GM18526 (cell line): ENCODE data around the gene GON4L.
A peak's percentile ranks its signal among the peaks of the same experiment; 100 is the strongest.

Experiments used
- POLR2A ChIP-seq: IDR thresholded peaks from 3 replicates; pipeline ENCODE4 v1.6.1; 2011; ENCODE audit not compliant: insufficient read length; ENCODE audit errors: extremely low read depth

GON4L gene

DNA sequence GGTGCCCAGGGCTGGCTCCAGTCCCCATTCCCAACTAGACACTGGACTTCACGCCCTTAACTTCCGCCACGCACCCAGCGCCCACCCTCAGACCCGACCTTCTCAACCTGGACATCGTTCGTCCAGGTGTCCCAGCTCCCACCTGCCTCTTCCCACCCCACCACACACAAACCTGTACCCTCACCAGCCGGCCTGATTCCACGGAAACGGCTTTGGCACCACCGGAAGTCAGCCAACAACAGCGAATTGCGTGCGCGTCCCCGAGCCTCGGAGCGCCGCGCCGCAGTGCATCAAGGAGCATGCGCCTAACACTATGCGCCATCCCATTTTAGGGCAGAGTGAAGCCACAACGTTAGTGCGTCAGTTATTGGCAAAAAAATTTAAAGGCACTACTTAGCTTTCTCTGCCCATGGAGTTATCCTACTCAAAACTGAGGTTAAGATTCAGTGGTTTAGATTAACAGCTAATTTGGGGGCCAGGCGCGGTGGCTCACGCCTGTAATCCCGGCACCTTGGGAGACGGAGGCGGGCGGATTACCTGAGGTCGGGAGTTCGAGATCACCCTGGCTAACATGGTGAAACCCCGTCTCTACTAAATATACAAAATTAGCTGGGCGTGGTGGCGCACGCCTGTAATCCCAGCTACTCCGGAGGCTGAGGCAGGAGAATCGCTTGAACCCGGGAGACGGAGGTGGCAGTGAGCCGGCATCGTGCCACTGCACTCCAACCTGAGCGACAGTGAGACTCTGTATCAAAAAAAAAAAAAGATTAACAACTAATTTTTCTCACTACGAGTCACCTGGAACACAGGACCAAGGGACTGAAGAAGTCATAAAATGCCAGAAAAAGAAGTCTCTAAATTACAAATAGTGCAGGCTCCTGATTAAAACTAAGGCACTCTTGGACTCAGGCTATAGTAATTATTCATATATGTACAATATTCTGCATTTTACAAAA is at the start of gene GON4L:
TSS of gene GON4L (minus strand) at position 240 of the 956 bp plus-strand sequence. CDS start 3,434 bp downstream, outside the sequence.
- peak; percentile 90 for TF ChIP-seq POLR2A

- no peak for TF ChIP-seq POLR2A
Measured at GRCh38 chr1:155904261-155904660, 47.2 kb upstream of the GON4L start.

DNA sequence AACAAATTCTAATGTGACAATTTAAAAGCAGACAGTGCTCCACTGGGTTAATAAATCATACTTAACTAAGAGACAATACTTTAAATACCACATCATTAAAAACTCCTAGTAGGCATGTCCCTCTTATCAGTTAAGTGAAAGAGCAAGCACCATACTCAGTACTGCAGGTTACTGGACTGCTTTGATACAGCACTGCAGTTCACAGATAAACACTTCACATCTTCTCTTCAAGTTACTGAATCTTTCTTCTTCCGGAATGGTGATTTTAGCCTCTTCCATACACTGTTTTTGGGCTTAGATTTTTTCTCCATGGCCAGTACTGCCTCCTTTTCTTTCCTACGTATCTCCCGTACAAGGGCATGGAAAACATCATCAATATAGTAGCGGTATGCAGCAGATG is 43.1 kb upstream of the GON4L start:
- TF ChIP-seq POLR2A, result no peak

DNA sequence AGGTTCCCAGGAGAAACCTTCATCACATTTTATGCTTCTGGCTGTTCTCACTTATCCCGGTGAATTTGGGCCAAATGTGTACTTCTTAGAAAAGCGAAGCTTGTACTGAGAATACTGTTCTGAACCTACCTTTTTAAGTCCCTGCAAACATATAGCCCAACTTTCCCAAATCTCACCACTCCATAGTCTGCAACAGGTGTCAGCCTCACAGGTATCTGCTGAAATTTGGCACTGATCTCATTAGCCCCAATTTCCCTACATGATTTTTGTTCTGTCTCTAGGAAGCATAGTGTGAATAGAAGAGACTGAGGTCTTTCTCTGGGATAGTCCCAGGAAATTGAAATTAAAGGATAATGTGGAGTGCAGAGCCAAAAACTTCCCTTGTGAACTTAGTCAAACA is 42.7 kb upstream of the GON4L start:
- TF ChIP-seq POLR2A, result no peak

DNA sequence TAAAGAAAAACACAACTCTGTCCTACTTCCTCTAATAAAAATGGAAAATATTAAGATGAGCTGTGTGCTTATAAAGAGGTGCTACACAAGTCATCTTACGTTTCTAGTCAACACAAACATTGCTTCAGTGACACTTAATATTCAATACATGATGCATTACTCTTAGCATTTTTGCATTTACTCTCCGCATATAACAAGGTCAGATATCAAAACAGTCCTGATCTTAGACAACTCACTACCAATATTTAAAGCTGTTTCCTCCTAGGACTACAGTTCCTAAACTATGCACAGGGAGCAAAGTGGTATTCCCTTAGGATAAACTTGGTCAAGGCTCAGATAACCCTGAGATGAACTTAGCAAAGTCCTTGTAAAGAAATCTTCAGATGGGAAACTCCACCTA is 41.9 kb upstream of the GON4L start:
- no peak for TF ChIP-seq POLR2A

DNA sequence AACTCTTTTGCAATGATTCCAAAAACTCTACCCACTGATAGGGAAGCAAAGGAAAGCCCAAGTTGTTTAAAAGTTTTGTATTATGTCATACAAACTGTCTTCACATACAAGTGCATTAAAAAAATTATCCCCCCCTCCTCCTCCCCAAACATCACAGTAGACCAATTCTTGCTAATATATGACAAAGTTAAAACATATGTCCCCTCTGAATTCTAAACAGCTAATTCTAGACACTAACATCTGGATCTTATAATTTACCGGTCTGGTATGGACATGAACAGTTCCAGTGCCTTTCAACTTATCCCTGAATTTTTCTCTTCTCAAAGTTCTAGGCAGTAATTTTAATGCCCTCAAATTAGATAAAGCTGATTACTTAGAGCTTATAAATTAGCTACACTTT is 40.7 kb upstream of the GON4L start:
- no peak for TF ChIP-seq POLR2A

DNA sequence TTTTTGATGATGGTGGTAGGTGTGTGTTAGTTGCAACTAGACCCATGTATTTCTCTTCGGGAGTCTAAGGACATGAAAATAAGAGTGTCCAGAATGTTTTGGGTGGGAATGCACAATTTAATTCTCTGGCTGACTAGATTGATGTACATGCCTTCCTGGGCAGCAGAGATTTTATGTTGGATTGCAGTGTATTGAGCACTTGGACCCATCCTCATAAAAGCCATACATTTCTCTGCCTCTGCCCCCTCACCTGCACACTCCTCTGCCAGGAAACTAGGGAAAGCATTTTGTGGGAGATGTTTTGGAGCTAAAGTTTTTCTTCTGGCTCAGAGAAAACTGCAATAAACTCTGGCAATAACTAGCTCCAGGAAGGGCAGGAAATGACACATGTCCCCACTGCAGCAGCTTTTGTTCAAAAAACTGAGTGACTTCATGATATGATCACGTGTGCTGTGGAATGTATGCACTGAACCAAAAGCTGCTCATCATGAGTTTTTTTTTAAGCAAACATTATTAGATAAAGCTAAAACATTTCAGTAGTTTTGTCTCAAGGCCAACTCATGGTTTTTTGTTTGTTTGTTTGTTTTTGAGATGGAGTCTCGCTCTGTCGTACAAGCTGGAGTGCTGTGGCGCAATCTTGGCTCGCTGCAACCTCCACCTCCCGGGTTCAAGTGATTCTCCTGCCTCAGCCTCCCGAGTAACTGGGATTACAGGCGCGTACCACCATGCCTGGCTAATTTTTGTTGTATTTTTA is 36.6 kb upstream of the GON4L start:
- no peak for TF ChIP-seq POLR2A

DNA sequence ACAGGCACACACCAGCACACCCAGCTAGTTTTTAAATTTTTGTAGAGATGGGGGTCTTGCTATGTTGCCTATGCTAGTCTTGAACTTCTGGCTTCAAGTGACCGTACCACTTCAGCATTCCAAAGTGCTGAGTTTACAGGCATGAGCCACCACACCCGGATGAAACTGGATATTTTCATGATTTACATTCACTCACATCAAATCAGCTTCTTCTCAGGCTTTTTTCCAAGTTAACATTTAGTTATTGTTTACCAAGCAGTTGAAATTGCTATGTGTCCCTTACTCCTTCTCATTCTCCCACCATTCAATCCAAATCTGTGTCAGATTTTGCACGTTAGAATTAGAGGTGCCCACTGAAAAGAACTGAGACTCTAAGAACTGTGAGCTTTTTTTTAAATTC is 35.8 kb upstream of the GON4L start:
- TF ChIP-seq POLR2A, result no peak

DNA sequence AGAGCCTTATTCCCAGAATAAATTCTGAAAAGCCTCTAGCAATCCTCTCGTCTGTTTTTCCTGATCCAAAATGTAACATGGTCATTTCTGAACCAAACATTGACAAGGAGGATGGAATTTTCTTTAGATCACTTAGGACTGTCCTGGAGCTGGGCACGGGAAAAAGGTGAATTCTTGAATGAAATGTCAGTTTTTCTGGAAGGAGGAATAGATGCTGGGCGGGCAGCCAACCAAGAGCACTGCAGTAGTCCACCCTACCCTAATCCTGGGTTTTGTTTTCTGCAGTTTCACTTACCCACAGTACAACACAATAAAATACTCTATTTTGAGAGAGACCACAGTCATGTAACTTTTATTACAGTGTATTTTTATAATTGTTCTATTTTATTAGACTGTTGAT is 33.2 kb upstream of the GON4L start:
- no peak for TF ChIP-seq POLR2A

GRCh38 chr1:155889566-155889965 is 32.6 kb upstream of the GON4L start:
- no peak for TF ChIP-seq POLR2A

GRCh38 chr1:155888481-155888880 is 31.5 kb upstream of the GON4L start:
- TF ChIP-seq POLR2A, result no peak

GRCh38 chr1:155884982-155885381 is 28.0 kb upstream of the GON4L start:
- no peak for TF ChIP-seq POLR2A

DNA sequence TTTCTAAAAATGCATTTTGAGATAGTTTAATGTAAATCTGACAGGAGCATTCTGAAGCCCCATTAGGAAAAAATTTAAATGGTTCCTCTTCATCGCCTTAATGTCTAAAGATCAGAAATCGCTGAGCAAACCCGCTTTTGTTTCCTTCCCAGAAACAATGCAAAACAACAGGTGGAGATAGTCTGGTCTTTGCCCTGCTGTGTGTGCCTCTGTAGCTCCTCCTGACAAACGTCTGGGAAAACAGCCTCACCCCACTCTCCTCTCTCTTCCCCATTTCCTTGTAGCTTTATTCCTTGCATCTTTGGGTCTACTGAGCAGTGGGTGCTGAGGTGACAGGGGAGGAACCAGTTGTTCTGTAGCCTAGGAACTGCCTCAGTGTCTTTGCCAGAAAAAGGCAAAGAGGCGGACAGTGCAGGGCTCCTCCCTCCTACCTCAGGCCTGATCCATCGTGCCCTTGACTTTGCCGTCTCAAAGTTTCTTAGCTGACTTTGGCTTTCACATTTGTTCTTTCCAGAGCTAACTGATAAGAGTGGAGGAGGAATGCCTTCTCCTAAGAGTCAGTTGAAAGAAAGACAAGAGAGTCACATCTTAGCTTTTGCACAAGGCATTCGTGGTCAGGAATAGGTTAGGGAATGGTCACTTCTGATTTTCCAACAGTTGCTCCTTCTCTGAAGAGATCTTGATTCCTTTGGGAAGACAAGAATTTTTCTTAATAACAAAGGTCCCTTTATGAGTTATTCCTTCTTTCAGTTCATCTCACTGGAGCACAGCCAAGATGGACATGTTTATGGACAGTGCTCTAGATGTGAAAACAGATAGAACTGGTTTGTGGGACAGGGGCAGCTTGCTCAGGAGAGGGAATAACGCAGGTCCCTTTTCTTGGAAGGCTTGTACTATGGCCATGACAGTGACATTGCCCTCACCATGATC is 27.3 kb upstream of the GON4L start:
- TF ChIP-seq POLR2A, result no peak

GRCh38 chr1:155882766-155883165 is 25.8 kb upstream of the GON4L start:
- no peak for TF ChIP-seq POLR2A

DNA sequence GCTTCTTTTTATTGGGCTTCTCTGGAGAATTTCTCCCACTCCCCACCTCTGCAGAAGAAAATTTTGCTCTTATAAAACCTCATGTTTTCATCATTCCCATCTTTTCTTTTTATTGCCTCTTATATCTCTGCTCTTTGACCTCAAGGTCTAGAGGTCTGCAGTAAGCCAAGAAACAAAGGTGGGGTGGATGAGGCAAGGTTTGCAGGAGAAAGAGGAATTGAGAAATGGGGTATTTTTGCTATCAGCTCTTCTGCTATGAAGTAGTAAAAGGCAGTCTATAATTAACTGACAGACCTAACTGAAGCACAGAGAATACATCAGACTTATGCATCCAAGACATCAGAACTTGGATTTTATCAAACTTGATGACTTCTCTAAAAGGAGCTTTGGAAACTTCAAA is 25.2 kb upstream of the GON4L start:
- TF ChIP-seq POLR2A, result no peak
